Hippocampal formation (tissue), 2 donors: ENCODE data around the gene KCNQ1.

ENCODE experiments used
- DNase-seq, 2 donors: peaks; one replicate each; lab custom pipeline; 2025; lab: John Stamatoyannopoulos, UW

The KCNQ1 gene

GRCh38 chr11:2696455-2696854, 251.6 kb downstream of the KCNQ1 start:
- DNase-seq: no peak

- no peak for DNase-seq
These were observed 253.1 kb downstream of the KCNQ1 start for GRCh38 chr11:2697866-2698265.

- no peak for DNase-seq
These were observed 253.8 kb downstream of the KCNQ1 start for GRCh38 chr11:2698386-2699184.

- DNase-seq: no peak
These were observed 254.3 kb downstream of the KCNQ1 start for GRCh38 chr11:2699185-2699530.

GRCh38 chr11:2699531-2700414, 255.0 kb downstream of the KCNQ1 start, which contains the start of gene KCNQ1OT1:
TSS of gene KCNQ1OT1 (minus strand) at chr11:2699994.
- DNase-seq: peak; percentile 82 to 85

- peak in 1 of 2 donors; percentile 44 for DNase-seq
These were observed 255.8 kb downstream of the KCNQ1 start for GRCh38 chr11:2700415-2701211.

GRCh38 chr11:2701230-2701629, 256.4 kb downstream of the KCNQ1 start:
- no peak for DNase-seq

- no peak for DNase-seq
These were observed 257.2 kb downstream of the KCNQ1 start for GRCh38 chr11:2701898-2702434.

GRCh38 chr11:2702771-2703362, 258.1 kb downstream of the KCNQ1 start:
- no peak for DNase-seq

GRCh38 chr11:2703363-2704141, 258.7 kb downstream of the KCNQ1 start:
- DNase-seq: no peak

GRCh38 chr11:2704356-2704755, 259.5 kb downstream of the KCNQ1 start:
- no peak for DNase-seq

- no peak for DNase-seq
These were observed 260.2 kb downstream of the KCNQ1 start for GRCh38 chr11:2704896-2705606.

GRCh38 chr11:2706321-2706720, 261.5 kb downstream of the KCNQ1 start:
- DNase-seq: no peak

GRCh38 chr11:2707736-2708135, 262.9 kb downstream of the KCNQ1 start:
- DNase-seq: no peak

- no peak for DNase-seq
These were observed 263.4 kb downstream of the KCNQ1 start for GRCh38 chr11:2708151-2708581.

- DNase-seq: no peak
These were observed 264.0 kb downstream of the KCNQ1 start for GRCh38 chr11:2708757-2709281.

- DNase-seq: no peak
These were observed 264.6 kb downstream of the KCNQ1 start for GRCh38 chr11:2709429-2709828.

GRCh38 chr11:2711161-2711560, 266.4 kb downstream of the KCNQ1 start:
- DNase-seq: no peak

GRCh38 chr11:2713094-2713493, 268.3 kb downstream of the KCNQ1 start:
- no peak for DNase-seq
